MCF 10A (cell line): Measurements from ENCODE around the gene CABLES2. TPM values are rescaled to one million over a fixed set of nuclear protein-coding genes. Genes with fewer than 3 reads are reported as not detected.
A peak's percentile ranks its signal among the peaks of the same experiment; 100 is the strongest.

Source experiments
- BruUV-seq: library from RNA; stranded (reverse); fragments of 400-500 nt; replicated peaks from 2 replicates; lab custom pipeline; 2021; lab: Mats Ljungman, UMichigan
- CTCF ChIA-PET: fragments of 300-600 bp; sonication (Branson Sonifier 250); formaldehyde crosslinking; extraction: SDS; loops from one replicate; lab custom pipeline; 2021; ENCODE audit warnings: antibody characterized with exemption, inconsistent platforms; lab: Yijun Ruan, JAX
- POLR2A ChIA-PET: fragments of 300-600, 350-650 bp; sonication (Branson Sonifier 250); formaldehyde crosslinking; extraction: SDS; loops from one replicate; lab custom pipeline; 2020; ENCODE audit warnings: antibody characterized with exemption, inconsistent platforms; lab: Yijun Ruan, JAX
- DNase-seq: peaks from one replicate; pipeline ENCODE4 v3.0.0-alpha.2; 2018; ENCODE audit not compliant: unreplicated experiment
- H3K27ac Mint-ChIP-seq: one replicate; pipeline ENCODE4 v1.8.0; 2022; ENCODE audit warnings: mild to moderate bottlenecking, low read depth, mixed read lengths; ENCODE audit not compliant: unreplicated experiment
- H3K27me3 Mint-ChIP-seq: one replicate; pipeline ENCODE4 v1.8.0; 2022; ENCODE audit warnings: mixed read lengths; ENCODE audit not compliant: insufficient read depth, unreplicated experiment
- H3K36me3 Mint-ChIP-seq: one replicate; pipeline ENCODE4 v1.8.0; 2022; ENCODE audit warnings: mild to moderate bottlenecking, moderate library complexity, mixed read lengths; ENCODE audit not compliant: insufficient read depth, unreplicated experiment
- H3K4me1 Mint-ChIP-seq: one replicate; pipeline ENCODE4 v1.8.0; 2022; ENCODE audit warnings: mixed read lengths; ENCODE audit not compliant: insufficient read depth, unreplicated experiment
- H3K4me3 Mint-ChIP-seq: one replicate; pipeline ENCODE4 v1.8.0; 2022; ENCODE audit warnings: mild to moderate bottlenecking, moderate library complexity, mixed read lengths; ENCODE audit not compliant: unreplicated experiment
- H3K9me3 Mint-ChIP-seq: one replicate; pipeline ENCODE4 v1.8.0; 2022; ENCODE audit warnings: mixed read lengths; ENCODE audit not compliant: unreplicated experiment
- CTCF ChIP-seq: fragments of 200-600 bp; IDR thresholded peaks from one replicate; pipeline ENCODE4 v1.8.0; 2022; ENCODE audit warnings: antibody characterized with exemption, mild to moderate bottlenecking; ENCODE audit not compliant: unreplicated experiment
- intact Hi-C: fragments of 100-400 bp; cut with micrococcal nuclease; formaldehyde crosslinking; loops from 2 replicates; pipeline ENCODE4 v1.14.1; 2022
- total RNA-seq: library from RNA; stranded (reverse); gene quantifications from 2 replicates; pipeline ENCODE4 v1.2.3, GENCODE V29; 2022

Gene CABLES2
- total RNA-seq, 1 experiment from 2014 or later, result 1.5 TPM

GRCh38 chr20:62388839-62389600 is 18.1 kb downstream of the CABLES2 start:
- peak overlapping the region; percentile 92 for H3K4me3 Mint-ChIP-seq
- CTCF ChIA-PET, result interaction anchor here (0.6 to 1.5 kb wide), 4 partner anchors 21 to 228 kb away, joined by 3 to 5 read pairs (median 4); no protein-coding TSS in a partner anchor
- H3K27ac Mint-ChIP-seq, result no peak overlapping the region
- no peak for DNase-seq
- H3K4me1 Mint-ChIP-seq, result no peaks in the 10 kb centered on the region
- intact Hi-C loops, result loop anchor here (5.0 kb wide), 1 partner anchor 152 kb away; the partner anchor contains the start of gene OSBPL2
- peaks cover 79% of the 10 kb centered on the region for H3K36me3 Mint-ChIP-seq
- BruUV-seq, result no TSS peak
- no peaks in the 10 kb centered on the region for H3K9me3 Mint-ChIP-seq
- H3K27me3 Mint-ChIP-seq, result no peaks in the 10 kb centered on the region
- POLR2A ChIA-PET, result interaction anchor here (0.9 to 7.7 kb wide), 13 partner anchors 12 to 407 kb away, joined by 3 to 182 read pairs (median 7); partner anchors contain the start of genes ADRM1, LAMA5 and MRGBP
- TF ChIP-seq CTCF, result no peak

GRCh38 chr20:62387933-62388635 is 19.0 kb downstream of the CABLES2 start:
- Mint-ChIP-seq H3K27ac (peak overlapping the region; percentile 96), H3K36me3 (peaks cover 83% of the 10 kb centered on the region), H3K4me1 (no peaks in the 10 kb centered on the region), H3K9me3 (no peaks in the 10 kb centered on the region), H3K4me3 (peak overlapping the region; percentile 92), H3K27me3 (no peaks in the 10 kb centered on the region)
- intact Hi-C loops, result loop anchor here (5.0 kb wide), 1 partner anchor 151 kb away; the partner anchor contains the start of gene OSBPL2
- CTCF ChIA-PET, result interaction anchor here (0.6 to 1.5 kb wide), 5 partner anchors 22 to 229 kb away, joined by 3 to 5 read pairs (median 4); no protein-coding TSS in a partner anchor
- POLR2A ChIA-PET, result interaction anchor here (1.0 to 7.7 kb wide), 22 partner anchors 11 to 408 kb away, joined by 3 to 182 read pairs (median 6); partner anchors contain the start of genes ADRM1, LAMA5 and MRGBP
- no peak for TF ChIP-seq CTCF
- BruUV-seq, result no TSS peak
- no peak for DNase-seq

GRCh38 chr20:62387219-62387913 is 19.7 kb downstream of the CABLES2 start:
- H3K27me3 Mint-ChIP-seq, result no peaks in the 10 kb centered on the region
- peaks cover 6% of the 10 kb centered on the region for H3K4me1 Mint-ChIP-seq
- BruUV-seq, result TSS peak; percentile 75
- CTCF ChIA-PET, result interaction anchor here (0.7 to 3.2 kb wide), 6 partner anchors 12 to 230 kb away, joined by 3 to 21 read pairs (median 4); no protein-coding TSS in a partner anchor
- no peak for TF ChIP-seq CTCF
- POLR2A ChIA-PET, result interaction anchor here (0.6 to 7.7 kb wide), 36 partner anchors 11 to 550 kb away, joined by 3 to 182 read pairs (median 4); partner anchors contain the start of genes ADRM1, LAMA5, OSBPL2 and SLCO4A1
- DNase-seq, result no peak
- H3K36me3 Mint-ChIP-seq, result peaks cover 83% of the 10 kb centered on the region
- intact Hi-C loops, result loop anchor here (5.0 kb wide), 1 partner anchor 150 kb away; the partner anchor contains the start of gene OSBPL2
- H3K9me3 Mint-ChIP-seq, result peaks cover under 1% of the 10 kb centered on the region
- H3K4me3 Mint-ChIP-seq, result peak overlapping the region; percentile 92
- peak overlapping the region; percentile 96 for H3K27ac Mint-ChIP-seq
